Activated CD8-positive, alpha-beta memory T cell treated with anti-CD3 and anti-CD28 coated beads, Interleukin-2, amount 50 U/mL, for 24 hours (primary cell): ENCODE results near the gene PRKCH.
"Not testable (repeated sequence)": the region's sequence is repeated elsewhere in the genome, so short reads cannot be mapped to it uniquely, and the experiment has no call there.

Experiments used
- DNase-seq: peaks from one replicate; pipeline ENCODE4 v3.0.0-alpha.2; 2020; ENCODE audit errors: extremely low read depth

Gene PRKCH

DNA sequence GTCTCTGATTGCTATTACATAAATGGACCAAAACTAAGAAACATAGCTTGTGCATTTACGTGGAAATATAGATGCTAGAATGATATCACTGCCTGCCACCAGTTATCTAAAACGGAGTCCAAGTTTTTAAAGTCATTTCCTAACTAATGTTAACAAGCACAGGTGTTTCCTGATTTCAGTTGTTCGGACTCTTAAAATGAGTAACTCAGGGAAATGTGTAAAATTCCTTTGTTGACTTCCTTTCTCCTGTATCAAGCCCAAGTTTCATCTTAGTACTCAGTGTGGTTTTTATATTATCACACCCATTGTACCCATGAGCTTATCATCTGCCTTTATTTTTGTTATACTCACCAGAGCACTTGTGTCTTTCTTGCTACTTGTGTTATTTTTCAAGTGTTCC lies 13.2 kb upstream of the PRKCH start:
- no peak for DNase-seq

- DNase-seq: not testable (repeated sequence)
Observed at GRCh38 chr14:61308701-61309100, 12.7 kb upstream of the PRKCH start.

DNA sequence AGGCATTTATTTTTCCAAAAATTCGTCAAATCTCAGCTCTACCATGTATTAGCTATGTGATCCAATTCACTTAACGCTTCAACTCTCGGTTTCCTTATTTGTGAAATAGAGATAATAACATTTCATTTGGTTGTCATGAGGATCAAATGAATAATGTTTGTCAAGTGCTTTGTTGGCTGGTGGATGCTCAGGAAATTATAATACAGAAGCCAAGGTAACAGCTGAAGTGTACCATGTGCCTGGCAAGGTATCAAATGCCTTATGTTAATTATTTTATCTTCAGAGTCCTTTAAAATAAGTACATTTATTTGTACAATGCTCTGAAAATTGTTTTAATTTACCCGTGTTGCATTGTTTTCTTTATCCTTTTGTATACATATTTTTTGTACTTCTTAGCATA lies 6.1 kb upstream of the PRKCH start:
- DNase-seq: no peak

DNA sequence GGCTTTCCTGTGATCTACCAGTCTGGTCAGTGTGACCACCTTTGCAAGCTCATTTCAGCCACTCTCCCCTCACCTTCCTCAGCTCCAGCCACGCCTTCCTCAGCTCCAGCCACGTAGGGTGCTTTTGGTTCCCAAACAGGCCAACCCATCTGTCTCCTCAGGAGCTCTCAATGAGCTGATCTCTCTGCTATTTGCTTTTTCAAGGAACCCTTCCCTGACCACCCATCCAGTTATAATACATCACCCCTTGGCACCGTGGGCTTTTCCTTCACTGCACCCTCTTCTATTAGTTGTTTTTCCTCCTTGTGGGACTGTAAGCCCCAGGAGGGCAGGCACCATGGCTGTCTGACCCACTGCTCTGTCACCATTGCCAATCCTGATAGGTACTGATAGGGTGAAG lies 2.3 kb upstream of the PRKCH start:
- DNase-seq: no peak

- no peak for DNase-seq
Observed at GRCh38 chr14:61319706-61320105, 1.7 kb upstream of the PRKCH start.

DNA sequence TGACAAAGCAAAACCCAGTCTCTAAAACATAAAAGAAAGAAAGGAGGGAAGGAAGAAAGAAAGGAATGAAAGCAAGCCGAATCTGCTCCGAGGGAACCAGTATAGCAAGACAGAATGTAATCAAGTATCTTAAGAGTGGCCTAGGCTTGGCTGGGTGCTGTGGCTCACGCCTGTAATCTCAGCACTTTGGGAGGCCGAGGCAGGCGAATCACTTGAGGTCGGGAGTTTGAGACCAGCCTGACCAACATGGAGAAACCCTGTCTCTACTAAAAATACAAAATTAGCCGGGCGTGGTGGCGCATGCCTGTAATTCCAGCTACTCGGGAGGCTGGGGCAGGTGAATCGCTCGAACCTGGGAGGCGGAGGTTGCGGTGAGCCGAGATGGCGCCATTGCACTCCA lies 1.2 kb upstream of the PRKCH start:
- not testable (repeated sequence) for DNase-seq

DNA sequence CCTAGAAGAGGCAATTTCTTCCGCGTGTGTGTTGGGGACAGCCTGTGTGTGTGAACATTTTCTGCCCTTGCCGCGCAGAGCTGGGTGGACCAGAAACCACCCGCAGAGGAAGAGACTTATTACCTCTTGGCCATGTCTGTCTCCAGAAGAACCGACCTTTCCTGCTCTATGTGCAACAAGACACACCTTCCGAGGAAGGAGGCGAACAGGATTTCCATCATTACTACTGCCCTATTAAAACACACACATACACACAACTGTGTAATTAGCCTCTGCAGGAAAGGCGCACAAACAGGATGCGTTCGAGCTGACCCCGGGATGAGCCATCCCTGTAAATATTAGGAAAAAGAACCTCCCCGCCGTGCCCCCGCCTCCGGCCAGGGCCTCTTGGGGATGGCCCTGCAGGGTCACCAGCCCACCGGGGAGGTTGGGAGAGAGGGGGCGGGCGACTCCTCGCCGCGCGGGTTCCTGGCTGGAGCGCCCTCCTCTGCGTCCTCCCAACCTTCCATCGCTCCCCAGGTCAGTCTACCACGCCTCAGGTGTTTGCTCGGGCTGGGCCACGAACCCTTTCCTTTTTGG lies 484 bp upstream of the PRKCH start:
- no peak for DNase-seq

GRCh38 chr14:61322011-61322798 lies 826 bp downstream of the PRKCH start:
- no peak for DNase-seq

DNA sequence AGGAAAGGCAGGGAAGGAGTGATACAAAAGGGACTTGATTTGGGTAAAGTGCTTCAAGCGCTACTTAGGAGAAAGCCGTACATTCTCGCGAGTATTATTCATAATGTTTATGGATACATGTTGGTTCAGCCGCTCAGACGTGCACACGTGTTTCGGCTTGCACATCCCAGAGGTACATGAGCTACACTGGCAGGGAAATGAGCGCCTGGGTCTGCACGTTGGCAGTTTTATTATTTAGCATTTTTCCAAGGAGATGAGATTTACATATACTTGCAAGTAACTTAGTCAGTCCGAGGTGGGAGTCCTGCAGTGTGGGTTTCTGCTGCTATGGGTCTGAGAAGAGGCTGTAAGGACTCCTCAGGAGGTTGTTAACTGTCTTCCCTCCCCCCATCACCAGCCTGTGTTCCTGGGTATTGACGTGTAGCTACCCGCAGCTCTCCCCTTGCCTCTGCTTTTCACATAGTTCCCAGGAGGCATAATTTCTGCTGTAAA lies 1.5 kb downstream of the PRKCH start:
- no peak for DNase-seq

GRCh38 chr14:61323970-61324369 lies 2.6 kb downstream of the PRKCH start:
- DNase-seq: no peak

GRCh38 chr14:61325166-61325565 lies 3.8 kb downstream of the PRKCH start:
- DNase-seq: no peak

DNA sequence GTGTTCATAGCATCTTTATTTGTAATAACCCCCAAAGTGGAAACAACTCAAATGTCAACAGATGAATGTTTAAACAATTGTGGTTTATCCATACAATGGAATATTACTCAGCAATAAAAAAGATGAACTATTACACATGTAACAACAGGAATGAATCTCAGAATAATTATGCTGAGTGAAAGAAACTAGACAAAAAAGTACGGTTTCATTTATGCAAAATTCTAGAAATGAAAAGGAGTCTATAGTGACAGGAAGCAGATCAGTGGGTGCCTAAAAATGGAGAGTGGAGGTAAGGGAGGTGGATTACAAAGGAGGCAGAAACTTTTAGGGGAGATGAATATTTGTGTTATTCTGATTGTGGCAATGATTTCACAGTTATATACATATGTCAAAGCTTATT lies 4.8 kb downstream of the PRKCH start:
- DNase-seq: no peak

- DNase-seq: no peak
Observed at GRCh38 chr14:61326847-61327246, 5.5 kb downstream of the PRKCH start.

GRCh38 chr14:61328626-61329262 lies 7.4 kb downstream of the PRKCH start:
- no peak for DNase-seq

DNA sequence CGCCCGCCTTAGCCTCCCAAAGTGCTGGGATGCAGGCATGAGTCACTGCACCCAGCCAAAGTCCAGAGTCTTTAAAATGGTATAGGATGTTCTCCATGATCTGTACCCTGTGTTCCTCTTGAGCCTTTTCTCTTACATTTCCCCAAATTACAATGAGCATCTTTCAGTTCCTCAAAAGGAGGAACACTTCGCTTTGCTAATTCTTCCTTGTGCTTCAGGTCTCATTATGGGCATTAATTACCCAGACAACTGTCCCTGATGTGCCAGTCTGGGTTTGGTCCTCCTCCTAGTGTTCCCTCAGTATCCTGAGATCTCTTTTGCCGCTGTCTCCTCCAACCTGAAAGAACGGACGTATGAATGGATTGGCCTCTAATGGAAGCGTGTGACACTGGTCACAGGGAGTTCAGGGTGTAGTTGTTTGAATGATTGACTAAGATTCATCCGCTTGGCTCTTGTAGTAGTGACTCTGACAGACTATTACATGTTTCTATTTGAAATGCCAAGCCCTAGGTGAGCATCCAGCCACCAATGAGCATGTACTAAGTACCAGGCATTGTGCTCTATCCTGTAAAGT lies 8.2 kb downstream of the PRKCH start:
- no peak for DNase-seq

- DNase-seq: no peak
Observed at GRCh38 chr14:61330511-61330910, 9.1 kb downstream of the PRKCH start.

GRCh38 chr14:61331992-61332657 lies 10.7 kb downstream of the PRKCH start:
- DNase-seq: no peak

GRCh38 chr14:61332658-61333029 lies 11.3 kb downstream of the PRKCH start:
- DNase-seq: no peak

DNA sequence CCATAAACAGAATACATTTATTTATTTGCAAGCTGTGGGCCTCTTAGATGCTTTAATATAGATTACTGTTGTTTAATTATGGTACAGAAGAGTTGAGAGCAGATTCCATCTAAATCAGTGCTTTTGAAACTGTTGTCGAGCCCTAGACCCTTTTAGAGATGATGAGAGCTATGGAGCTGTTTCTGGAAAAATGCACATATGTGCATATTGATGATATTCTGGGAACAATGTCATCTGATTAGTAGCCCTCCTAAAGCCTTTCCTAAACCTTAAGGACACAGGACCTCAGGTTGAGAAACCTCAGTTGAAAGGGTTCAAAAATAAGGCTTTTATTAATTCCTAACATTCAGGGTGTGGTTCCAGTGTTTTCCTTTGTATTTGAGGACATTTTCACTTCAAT lies 11.7 kb downstream of the PRKCH start:
- DNase-seq: no peak

- DNase-seq: no peak
Observed at GRCh38 chr14:61334197-61334701, 12.9 kb downstream of the PRKCH start.

GRCh38 chr14:61335049-61335448 lies 13.7 kb downstream of the PRKCH start:
- no peak for DNase-seq

GRCh38 chr14:61335671-61336275 lies 14.4 kb downstream of the PRKCH start:
- DNase-seq: no peak
